AG09319 (cell line): ENCODE results near the gene USP37.

Source experiments
- DNase-seq: peaks from one replicate; pipeline ENCODE4 v3.0.0-alpha.2; 2010; ENCODE audit warnings: low read depth; ENCODE audit errors: extremely low read depth
- TF ChIP-seq, protein P1 (sequence below): IDR thresholded peaks from 2 replicates; pipeline ENCODE4 v1.5.1; 2011; ENCODE audit warnings: low read depth, mild to moderate bottlenecking, inconsistent platforms, low read length, moderate library complexity

The USP37 gene

DNA sequence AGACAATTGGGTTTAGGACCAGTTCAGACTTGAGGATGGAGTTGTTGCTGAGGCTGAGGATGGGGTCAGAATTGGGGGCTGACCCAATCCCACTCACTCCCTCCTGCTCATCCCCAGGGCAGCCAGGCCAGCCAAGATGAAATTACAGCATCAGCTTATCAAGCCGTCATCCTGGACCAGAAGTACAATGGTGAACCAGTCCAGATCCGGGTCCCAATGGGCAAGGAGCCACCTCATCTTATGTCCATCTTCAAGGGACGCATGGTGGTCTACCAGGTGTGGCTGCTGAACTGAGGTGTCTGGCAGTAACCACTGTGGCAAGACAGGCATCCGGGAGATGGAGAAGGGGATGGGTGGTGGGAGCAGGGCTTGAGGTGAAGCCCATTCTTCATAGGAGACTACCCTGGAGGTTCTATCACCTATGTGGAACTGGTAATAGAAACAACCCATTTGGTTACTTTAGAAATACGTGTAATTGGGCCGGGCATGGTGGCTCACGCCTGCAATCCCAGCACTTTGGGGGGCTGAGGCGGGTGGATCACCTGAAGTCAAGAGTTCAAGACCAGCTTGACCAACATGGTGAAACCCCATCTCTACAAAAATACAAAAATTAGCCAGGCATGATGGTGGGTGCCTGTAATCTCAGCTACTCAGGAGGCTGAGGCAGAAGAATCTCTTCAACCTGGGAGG, 135.3 kb downstream of the USP37 start:
- TF ChIP-seq, protein P1, sequence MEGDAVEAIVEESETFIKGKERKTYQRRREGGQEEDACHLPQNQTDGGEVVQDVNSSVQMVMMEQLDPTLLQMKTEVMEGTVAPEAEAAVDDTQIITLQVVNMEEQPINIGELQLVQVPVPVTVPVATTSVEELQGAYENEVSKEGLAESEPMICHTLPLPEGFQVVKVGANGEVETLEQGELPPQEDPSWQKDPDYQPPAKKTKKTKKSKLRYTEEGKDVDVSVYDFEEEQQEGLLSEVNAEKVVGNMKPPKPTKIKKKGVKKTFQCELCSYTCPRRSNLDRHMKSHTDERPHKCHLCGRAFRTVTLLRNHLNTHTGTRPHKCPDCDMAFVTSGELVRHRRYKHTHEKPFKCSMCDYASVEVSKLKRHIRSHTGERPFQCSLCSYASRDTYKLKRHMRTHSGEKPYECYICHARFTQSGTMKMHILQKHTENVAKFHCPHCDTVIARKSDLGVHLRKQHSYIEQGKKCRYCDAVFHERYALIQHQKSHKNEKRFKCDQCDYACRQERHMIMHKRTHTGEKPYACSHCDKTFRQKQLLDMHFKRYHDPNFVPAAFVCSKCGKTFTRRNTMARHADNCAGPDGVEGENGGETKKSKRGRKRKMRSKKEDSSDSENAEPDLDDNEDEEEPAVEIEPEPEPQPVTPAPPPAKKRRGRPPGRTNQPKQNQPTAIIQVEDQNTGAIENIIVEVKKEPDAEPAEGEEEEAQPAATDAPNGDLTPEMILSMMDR, result no peak
- DNase-seq, result no peak

DNA sequence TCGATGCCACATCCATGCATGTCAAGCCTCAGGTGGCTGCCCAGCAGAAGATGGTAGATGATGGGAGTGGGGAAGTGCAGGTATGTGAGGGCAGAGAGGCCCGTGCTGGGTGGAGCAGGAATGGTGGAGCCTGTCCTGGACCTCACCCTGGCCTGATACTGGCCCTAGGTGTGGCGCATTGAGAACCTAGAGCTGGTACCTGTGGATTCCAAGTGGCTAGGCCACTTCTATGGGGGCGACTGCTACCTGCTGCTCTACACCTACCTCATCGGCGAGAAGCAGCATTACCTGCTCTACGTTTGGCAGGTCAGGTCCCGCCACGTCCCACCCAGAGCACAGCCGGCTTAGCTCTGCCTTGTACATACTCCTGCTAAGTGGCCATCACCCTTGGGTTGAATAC, 136.3 kb downstream of the USP37 start:
- no peak for DNase-seq
- TF ChIP-seq, protein P1, result no peak

DNA sequence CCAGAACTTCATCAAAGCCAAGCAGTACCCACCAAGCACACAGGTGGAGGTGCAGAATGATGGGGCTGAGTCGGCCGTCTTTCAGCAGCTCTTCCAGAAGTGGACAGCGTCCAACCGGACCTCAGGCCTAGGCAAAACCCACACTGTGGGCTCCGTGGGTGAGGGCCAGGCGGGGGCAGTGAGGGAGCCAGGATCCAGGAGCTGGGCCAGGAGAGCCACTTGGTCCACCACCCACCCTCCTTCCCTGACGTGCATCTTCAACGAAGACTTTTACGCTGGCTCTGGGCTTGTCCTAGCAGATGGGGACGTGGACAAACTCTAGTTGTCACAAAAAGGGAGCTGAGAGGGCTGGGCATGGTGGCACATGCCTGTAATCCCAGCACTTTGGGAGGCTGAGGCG, 137.4 kb downstream of the USP37 start:
- TF ChIP-seq, protein P1, result no peak
- no peak for DNase-seq

DNA sequence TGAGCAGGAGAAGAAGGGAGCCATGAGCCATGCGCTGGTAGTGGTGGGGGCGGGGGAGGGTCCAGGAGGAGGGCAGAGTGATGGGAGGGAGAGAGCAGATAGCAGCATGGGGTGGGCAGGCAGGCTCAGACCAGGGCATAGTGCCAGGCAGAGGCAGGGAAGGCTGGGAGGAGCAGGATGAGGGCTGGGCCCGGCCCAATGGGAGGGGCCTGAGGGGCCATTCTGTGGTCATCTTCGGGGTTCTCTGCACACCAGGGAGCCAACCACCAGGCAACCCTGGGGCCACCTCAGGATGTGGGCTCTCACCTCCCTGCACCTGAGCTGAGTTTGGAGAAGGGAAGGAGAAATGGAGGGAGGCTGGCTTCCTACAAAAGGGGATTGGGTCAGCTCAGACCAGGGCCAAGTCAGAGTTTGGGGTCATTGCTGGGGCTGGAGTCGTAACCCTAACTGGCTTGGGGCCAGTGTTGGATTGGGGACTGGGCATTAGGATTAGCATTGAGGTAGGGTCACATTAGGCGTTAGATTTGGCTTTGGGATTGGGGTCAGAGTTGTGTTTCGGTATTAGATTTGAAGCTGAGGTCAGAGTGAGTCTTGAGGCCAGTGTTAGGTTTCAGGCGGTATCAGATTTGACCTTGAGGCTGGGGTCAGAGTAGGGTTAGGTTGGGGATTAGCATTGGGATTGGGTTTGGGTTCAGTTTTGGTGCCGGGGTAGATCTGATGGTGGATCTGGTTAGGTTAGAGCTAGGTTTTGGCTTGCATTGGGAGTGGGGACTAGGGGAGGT, 138.0 kb downstream of the USP37 start:
- no peak for DNase-seq
- TF ChIP-seq, protein P1, result no peak

DNA sequence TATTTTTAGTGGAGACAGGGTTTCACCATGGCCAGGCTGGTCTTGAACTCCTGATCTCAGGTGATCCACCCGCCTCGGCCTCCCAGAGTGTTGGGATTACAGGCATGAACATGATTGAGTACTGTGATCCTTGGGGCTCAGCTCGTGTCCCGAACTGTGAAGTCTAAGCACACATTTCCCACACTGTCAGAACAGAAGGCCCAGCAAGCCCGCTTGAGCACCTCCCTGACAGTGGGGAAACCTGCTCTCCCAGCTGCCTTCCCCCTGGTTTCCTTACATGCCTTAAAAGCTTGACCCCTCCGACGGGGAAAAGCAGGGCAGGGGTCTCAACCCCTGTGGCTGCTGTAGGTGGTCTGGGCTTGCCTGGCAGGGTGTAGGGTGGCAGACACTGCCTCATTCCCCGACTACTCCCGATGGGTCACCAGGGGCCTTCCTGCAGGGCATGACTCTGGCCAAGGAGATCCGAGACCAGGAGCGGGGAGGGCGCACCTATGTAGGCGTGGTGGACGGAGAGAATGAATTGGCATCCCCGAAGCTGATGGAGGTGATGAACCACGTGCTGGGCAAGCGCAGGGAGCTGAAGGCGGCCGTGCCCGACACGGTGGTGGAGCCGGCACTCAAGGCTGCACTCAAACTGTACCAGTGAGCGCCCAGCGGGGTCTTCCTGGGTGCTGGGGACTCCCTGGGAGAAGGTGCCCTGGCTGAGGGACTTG, 139.1 kb downstream of the USP37 start:
- TF ChIP-seq, protein P1, result no peak
- no peak for DNase-seq

DNA sequence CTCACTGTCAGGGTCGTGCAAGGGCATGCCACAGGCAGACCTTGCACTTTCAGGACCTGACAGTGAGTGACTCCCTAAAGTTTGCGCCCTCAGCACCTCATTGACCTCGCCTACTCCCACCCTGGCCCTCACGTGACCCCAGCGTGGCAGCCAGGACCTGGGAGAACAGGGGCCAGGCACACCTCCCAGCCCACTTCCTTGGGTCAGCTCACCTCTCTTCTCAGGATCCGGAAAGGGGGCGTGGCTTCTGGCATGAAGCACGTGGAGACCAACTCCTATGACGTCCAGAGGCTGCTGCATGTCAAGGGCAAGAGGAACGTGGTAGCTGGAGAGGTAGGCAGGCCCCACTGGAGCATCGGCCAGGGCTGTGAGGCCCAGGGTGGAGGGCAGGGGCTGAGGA, 140.4 kb downstream of the USP37 start:
- TF ChIP-seq, protein P1, result no peak
- DNase-seq, result no peak

DNA sequence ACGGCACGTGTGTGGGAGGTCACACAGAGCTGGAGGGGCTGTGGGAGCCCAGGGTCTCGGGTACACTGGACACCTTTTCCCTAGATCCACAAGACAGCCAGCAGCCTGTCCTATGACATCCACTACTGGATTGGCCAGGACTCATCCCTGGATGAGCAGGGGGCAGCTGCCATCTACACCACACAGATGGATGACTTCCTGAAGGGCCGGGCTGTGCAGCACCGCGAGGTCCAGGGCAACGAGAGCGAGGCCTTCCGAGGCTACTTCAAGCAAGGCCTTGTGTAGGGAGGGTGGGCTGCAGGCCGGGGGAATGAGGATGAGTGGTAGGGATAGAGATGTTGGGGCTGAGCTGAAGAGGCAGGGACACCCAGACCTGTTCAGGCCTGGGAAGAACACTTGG, 142.6 kb downstream of the USP37 start:
- TF ChIP-seq, protein P1, result no peak
- no peak for DNase-seq
